Measurements from ENCODE around the gene COQ2.
"Not testable (repeated sequence)": the region's sequence is repeated elsewhere in the genome, so short reads cannot be mapped to it uniquely, and the experiment has no call there.

Gene COQ2

DNA sequence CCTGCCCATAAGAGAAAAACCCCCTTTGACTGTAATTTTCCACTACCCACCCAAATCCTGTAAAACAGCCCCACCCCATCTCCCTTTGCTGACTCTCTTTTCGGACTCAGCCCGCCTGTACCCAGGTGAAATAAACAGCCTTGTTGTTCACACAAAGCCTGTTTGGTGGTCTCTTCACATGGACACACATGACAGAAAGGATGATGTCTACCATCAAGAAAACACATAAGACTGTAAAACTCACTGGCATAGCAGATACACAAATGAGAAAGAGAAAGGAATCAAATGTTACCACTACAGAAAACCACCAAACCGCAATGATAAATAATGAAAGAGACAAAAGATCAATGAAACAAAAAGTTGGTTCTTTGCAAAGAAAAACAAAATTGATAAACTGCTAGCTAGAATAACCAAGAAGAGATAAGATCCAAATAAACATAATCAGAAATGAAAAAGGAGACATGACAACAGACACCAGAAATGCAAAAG is 48.9 kb downstream of the COQ2 start:
- not testable (repeated sequence) for H3K27ac ChIP-seq (ENCODE audit: insufficient read depth, low read depth, low read length, poor library complexity, severe bottlenecking); H3K4me3 ChIP-seq (ENCODE audit: insufficient read depth, low read depth, low read length); H3K4me1 ChIP-seq (ENCODE audit: control insufficient read depth, insufficient read depth, low read length); H3K36me3 ChIP-seq (ENCODE audit: control insufficient read depth, insufficient read depth, low read length); H3K9me3 ChIP-seq (ENCODE audit: control insufficient read depth, low read length); H3K27me3 ChIP-seq (ENCODE audit: control insufficient read depth, insufficient read depth, low read length, poor library complexity, severe bottlenecking)
- WGBS, 2 experiments: 94 to 98% methylated on average over 2 of the region's 3 CpGs

GRCh38 chr4:83234902-83235644 is 49.5 kb downstream of the COQ2 start:
- H3K4me1 ChIP-seq (ENCODE audit: control insufficient read depth, insufficient read depth, low read length): no peaks in the 10 kb centered on the region
- H3K27me3 ChIP-seq (ENCODE audit: control insufficient read depth, insufficient read depth, low read length, poor library complexity, severe bottlenecking): no peaks in the 10 kb centered on the region
- WGBS, 2 experiments: 88 to 91% methylated on average over 4 of the region's 4 CpGs
- no peaks in the 10 kb centered on the region for H3K9me3 ChIP-seq (ENCODE audit: control insufficient read depth, low read length)
- no peak overlapping the region for H3K27ac ChIP-seq (ENCODE audit: insufficient read depth, low read depth, low read length, poor library complexity, severe bottlenecking)
- no peak overlapping the region for H3K4me3 ChIP-seq (ENCODE audit: insufficient read depth, low read depth, low read length)
- no peaks in the 10 kb centered on the region for H3K36me3 ChIP-seq (ENCODE audit: control insufficient read depth, insufficient read depth, low read length)

DNA sequence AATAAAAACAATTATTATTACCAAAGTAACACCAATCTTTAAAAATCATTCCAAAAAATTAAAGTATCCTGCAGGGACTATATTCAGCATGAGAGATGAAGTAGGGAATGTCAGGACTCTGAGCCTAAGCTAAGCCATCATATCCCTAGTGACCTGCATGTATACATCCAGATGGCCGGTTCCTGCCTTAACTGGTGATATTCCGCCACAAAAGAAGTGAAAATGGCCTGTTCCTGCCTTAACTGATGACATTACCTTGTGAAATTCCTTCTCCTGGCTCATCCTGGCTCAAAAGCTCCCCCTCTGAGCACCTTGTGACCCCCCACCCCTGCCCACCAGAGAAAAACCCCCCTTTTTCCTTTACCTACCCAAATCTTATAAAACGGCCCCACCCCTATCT is 50.2 kb downstream of the COQ2 start:
- H3K4me3 ChIP-seq (ENCODE audit: insufficient read depth, low read depth, low read length); H3K36me3 ChIP-seq (ENCODE audit: control insufficient read depth, insufficient read depth, low read length); H3K27ac ChIP-seq (ENCODE audit: insufficient read depth, low read depth, low read length, poor library complexity, severe bottlenecking); H3K27me3 ChIP-seq (ENCODE audit: control insufficient read depth, insufficient read depth, low read length, poor library complexity, severe bottlenecking); H3K9me3 ChIP-seq (ENCODE audit: control insufficient read depth, low read length); H3K4me1 ChIP-seq (ENCODE audit: control insufficient read depth, insufficient read depth, low read length): not testable (repeated sequence)
- 89 to 94% methylated on average over 3 of the region's 3 CpGs for WGBS, 2 experiments

- Histone ChIP-seq H3K4me3 (ENCODE audit: insufficient read depth, low read depth, low read length) (no peak overlapping the region), H3K36me3 (ENCODE audit: control insufficient read depth, insufficient read depth, low read length) (no peaks in the 10 kb centered on the region), H3K4me1 (ENCODE audit: control insufficient read depth, insufficient read depth, low read length) (no peaks in the 10 kb centered on the region), H3K27ac (ENCODE audit: insufficient read depth, low read depth, low read length, poor library complexity, severe bottlenecking) (no peak overlapping the region), H3K27me3 (ENCODE audit: control insufficient read depth, insufficient read depth, low read length, poor library complexity, severe bottlenecking) (no peaks in the 10 kb centered on the region), H3K9me3 (ENCODE audit: control insufficient read depth, low read length) (no peaks in the 10 kb centered on the region)
- WGBS, 2 experiments: 90 to 91% methylated on average over 1 of the region's 1 CpG
These were observed 52.5 kb downstream of the COQ2 start for GRCh38 chr4:83232082-83232481.

DNA sequence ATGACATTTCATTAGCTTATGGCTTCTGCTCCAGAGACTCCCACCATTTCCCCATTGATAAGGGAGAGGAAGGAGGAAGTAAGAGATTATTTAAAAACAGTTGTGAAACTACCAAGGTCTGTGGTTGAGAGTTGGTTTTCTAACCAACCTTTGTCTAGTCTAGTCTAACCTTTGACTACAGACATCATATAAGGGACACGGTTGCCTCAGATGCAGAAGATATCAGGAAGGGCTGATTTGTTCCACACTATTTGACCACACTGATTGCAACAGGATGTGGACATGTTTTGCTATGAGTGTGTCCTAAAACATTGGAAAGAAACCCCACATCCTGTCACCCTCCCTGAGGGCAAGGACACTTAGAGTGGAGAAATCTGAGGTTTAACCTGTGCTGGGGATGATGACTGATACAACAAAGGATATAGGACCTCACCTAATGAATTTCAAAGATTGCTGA is 53.0 kb downstream of the COQ2 start:
- H3K4me3 ChIP-seq (ENCODE audit: insufficient read depth, low read depth, low read length): no peak overlapping the region
- 100% methylated on average over 1 of the region's 1 CpG for WGBS, 2 experiments

GRCh38 chr4:83230928-83231327 is 53.7 kb downstream of the COQ2 start:
- WGBS, 2 experiments: 67 to 89% methylated on average over 1 to 2 of the region's 3 CpGs
- Histone ChIP-seq H3K27ac (ENCODE audit: insufficient read depth, low read depth, low read length, poor library complexity, severe bottlenecking) (no peak overlapping the region), H3K4me3 (ENCODE audit: insufficient read depth, low read depth, low read length) (no peak overlapping the region), H3K36me3 (ENCODE audit: control insufficient read depth, insufficient read depth, low read length) (no peaks in the 10 kb centered on the region), H3K4me1 (ENCODE audit: control insufficient read depth, insufficient read depth, low read length) (no peaks in the 10 kb centered on the region), H3K9me3 (ENCODE audit: control insufficient read depth, low read length) (no peaks in the 10 kb centered on the region), H3K27me3 (ENCODE audit: control insufficient read depth, insufficient read depth, low read length, poor library complexity, severe bottlenecking) (no peaks in the 10 kb centered on the region)

More for the DNA sequence above, 53.0 kb downstream of the COQ2 start:
- Histone ChIP-seq H3K4me1 (ENCODE audit: control insufficient read depth, insufficient read depth, low read length) (no peaks in the 10 kb centered on the region), H3K36me3 (ENCODE audit: control insufficient read depth, insufficient read depth, low read length) (no peaks in the 10 kb centered on the region), H3K9me3 (ENCODE audit: control insufficient read depth, low read length) (no peaks in the 10 kb centered on the region), H3K27me3 (ENCODE audit: control insufficient read depth, insufficient read depth, low read length, poor library complexity, severe bottlenecking) (no peaks in the 10 kb centered on the region), H3K27ac (ENCODE audit: insufficient read depth, low read depth, low read length, poor library complexity, severe bottlenecking) (no peak overlapping the region)

DNA sequence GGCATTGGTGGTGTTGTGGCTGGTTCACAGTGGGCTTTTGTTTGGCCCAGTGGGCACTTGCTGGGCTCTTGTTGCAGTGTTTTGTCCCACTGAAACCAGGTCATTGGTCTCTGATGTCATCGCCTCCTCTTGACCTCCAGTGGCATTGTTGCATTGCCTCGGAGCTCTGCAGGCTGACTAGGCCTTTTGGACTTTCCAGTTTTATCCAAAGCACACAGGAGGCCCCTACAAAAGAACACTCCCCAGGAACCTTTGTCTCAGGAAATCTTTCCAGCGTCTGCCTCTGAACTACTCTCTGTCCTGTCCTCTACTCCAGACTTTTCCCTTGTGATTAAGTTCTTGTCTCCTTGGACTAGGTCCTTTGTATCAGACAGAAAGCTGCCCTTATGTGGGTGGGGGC is 54.8 kb downstream of the COQ2 start:
- Histone ChIP-seq H3K4me3 (ENCODE audit: insufficient read depth, low read depth, low read length) (no peak overlapping the region), H3K27me3 (ENCODE audit: control insufficient read depth, insufficient read depth, low read length, poor library complexity, severe bottlenecking) (no peaks in the 10 kb centered on the region), H3K36me3 (ENCODE audit: control insufficient read depth, insufficient read depth, low read length) (no peaks in the 10 kb centered on the region), H3K9me3 (ENCODE audit: control insufficient read depth, low read length) (no peaks in the 10 kb centered on the region), H3K27ac (ENCODE audit: insufficient read depth, low read depth, low read length, poor library complexity, severe bottlenecking) (no peak overlapping the region), H3K4me1 (ENCODE audit: control insufficient read depth, insufficient read depth, low read length) (no peaks in the 10 kb centered on the region)
- 74 to 75% methylated on average over 3 of the region's 3 CpGs for WGBS, 2 experiments

DNA sequence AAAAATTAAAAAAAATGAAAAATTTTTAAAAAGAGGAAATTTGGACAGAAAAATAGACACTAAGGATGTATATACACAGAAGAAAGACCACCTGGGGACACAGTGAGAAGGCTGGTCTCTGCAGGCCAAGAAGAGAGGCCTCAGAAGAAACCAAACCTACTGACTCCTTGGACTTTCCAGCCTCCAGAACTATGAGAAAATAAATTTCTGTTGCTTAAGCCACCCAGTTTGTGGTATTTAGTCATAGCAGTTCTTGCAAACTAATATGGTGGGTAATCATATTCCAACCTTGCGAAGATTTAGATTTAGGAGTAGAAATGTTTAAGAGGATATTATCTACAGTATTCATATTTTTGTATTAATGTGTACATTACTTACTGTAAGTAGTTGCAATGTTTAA is 56.4 kb downstream of the COQ2 start:
- no peak overlapping the region for H3K27ac ChIP-seq (ENCODE audit: insufficient read depth, low read depth, low read length, poor library complexity, severe bottlenecking)
- no peak overlapping the region for H3K4me3 ChIP-seq (ENCODE audit: insufficient read depth, low read depth, low read length)
- no peaks in the 10 kb centered on the region for H3K27me3 ChIP-seq (ENCODE audit: control insufficient read depth, insufficient read depth, low read length, poor library complexity, severe bottlenecking)
- H3K36me3 ChIP-seq (ENCODE audit: control insufficient read depth, insufficient read depth, low read length): no peaks in the 10 kb centered on the region
- 86% methylated on average over 1 of the region's 1 CpG; no CpG with 5 or more reads in 1 of the 2 experiments for WGBS, 2 experiments
- H3K4me1 ChIP-seq (ENCODE audit: control insufficient read depth, insufficient read depth, low read length): no peaks in the 10 kb centered on the region
- no peaks in the 10 kb centered on the region for H3K9me3 ChIP-seq (ENCODE audit: control insufficient read depth, low read length)

DNA sequence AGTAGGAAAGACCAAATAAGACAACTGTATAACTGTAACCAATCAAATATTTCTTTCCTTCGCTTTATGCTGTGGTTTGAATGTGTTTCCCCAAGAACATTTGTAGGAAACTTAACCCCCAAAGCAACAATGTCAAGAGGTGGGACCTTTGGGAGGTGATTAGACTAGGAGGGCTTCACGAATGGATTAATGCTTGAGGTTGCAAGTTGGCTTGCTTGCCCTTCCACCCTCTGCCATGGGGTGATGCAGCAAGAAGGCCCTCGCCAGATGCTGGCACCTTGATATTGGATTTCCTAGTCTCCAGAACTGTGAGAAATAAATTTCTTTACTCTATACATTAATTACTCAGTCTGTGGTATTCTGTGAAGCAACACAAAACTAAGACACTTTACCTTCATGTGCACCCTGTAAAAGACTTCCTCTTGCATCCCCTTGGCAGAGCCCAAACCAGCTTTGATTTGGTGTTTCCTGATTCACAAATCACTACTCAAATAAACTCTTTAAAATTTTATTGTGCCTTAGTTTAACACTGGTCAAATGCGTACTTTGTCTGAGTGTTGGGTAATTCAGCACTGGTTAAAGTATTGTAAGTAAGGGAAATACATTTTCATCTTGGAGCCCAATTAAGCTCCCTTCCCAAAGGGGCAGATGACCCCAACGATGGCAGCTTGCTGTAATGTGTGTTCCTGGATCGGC is 59.9 kb downstream of the COQ2 start:
- Histone ChIP-seq H3K4me3 (ENCODE audit: insufficient read depth, low read depth, low read length) (no peak overlapping the region), H3K4me1 (ENCODE audit: control insufficient read depth, insufficient read depth, low read length) (no peaks in the 10 kb centered on the region), H3K36me3 (ENCODE audit: control insufficient read depth, insufficient read depth, low read length) (no peaks in the 10 kb centered on the region), H3K27ac (ENCODE audit: insufficient read depth, low read depth, low read length, poor library complexity, severe bottlenecking) (no peak overlapping the region), H3K27me3 (ENCODE audit: control insufficient read depth, insufficient read depth, low read length, poor library complexity, severe bottlenecking) (no peaks in the 10 kb centered on the region), H3K9me3 (ENCODE audit: control insufficient read depth, low read length) (no peaks in the 10 kb centered on the region)
- 94% methylated on average over 5 to 6 of the region's 6 CpGs for WGBS, 2 experiments

DNA sequence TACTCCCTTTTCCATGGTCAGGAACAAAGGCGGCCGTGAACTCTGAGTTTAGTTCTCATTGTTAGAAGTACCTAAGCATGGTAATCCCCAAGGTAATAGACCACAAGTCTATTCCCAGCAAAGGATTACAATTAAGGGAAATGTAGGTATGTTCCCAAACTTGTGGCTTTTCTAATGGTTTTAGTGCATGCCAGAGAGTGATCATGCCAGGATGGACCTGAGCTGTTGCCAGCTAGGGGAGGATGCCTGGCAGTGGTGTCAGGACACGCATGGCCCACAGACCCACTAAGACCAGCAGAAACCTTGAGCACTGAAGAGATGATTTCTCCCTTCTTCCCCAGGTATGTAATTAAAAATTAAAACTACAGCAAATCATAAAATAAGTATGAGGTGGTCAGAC is 60.8 kb downstream of the COQ2 start:
- WGBS, 2 experiments: 94 to 98% methylated on average over 3 of the region's 3 CpGs
- H3K27me3 ChIP-seq (ENCODE audit: control insufficient read depth, insufficient read depth, low read length, poor library complexity, severe bottlenecking): no peaks in the 10 kb centered on the region
- H3K4me1 ChIP-seq (ENCODE audit: control insufficient read depth, insufficient read depth, low read length): no peaks in the 10 kb centered on the region
- H3K4me3 ChIP-seq (ENCODE audit: insufficient read depth, low read depth, low read length): no peak overlapping the region
- no peaks in the 10 kb centered on the region for H3K36me3 ChIP-seq (ENCODE audit: control insufficient read depth, insufficient read depth, low read length)
- no peak overlapping the region for H3K27ac ChIP-seq (ENCODE audit: insufficient read depth, low read depth, low read length, poor library complexity, severe bottlenecking)
- H3K9me3 ChIP-seq (ENCODE audit: control insufficient read depth, low read length): no peaks in the 10 kb centered on the region

Data from ectodermal cell (in vitro differentiated cells).